Muscle layer of duodenum (tissue), 2 donors: ENCODE data around the gene MAP1S.

Experiments used
- H3K27ac ChIP-seq: one replicate; pipeline ENCODE4 v1.7.0; 2013; ENCODE audit warnings: mild to moderate bottlenecking, low read length
- H3K27me3 ChIP-seq: one replicate; pipeline ENCODE4 v1.7.0; 2013; ENCODE audit warnings: low read depth, mild to moderate bottlenecking, control low read depth, low read length
- H3K36me3 ChIP-seq, 2 donors: one replicate each; pipeline ENCODE4 v1.7.0; 2013; ENCODE audit warnings: low read length in 2 of 2, control low read depth in 1 of 2, mild to moderate bottlenecking in 1 of 2; ENCODE audit not compliant: insufficient read depth in 2 of 2, control insufficient read depth in 1 of 2
- H3K4me1 ChIP-seq, 2 donors: one replicate each; pipeline ENCODE4 v1.7.0; 2013; ENCODE audit warnings: low read length in 2 of 2, mild to moderate bottlenecking in 2 of 2, control low read depth in 1 of 2, moderate library complexity in 1 of 2; ENCODE audit not compliant: insufficient read depth in 2 of 2, control insufficient read depth in 1 of 2
- H3K4me3 ChIP-seq, 2 donors: one replicate each; pipeline ENCODE4 v1.7.0; 2013; ENCODE audit warnings: low read length in 2 of 2, low read depth in 1 of 2, mild to moderate bottlenecking in 1 of 2
- H3K9me3 ChIP-seq, 2 donors: one replicate each; pipeline ENCODE4 v1.7.0; 2013; ENCODE audit warnings: low read length in 2 of 2, control low read depth in 1 of 2, mild to moderate bottlenecking in 1 of 2; ENCODE audit not compliant: control insufficient read depth in 1 of 2
- donor health status: healthy.

Gene MAP1S

DNA sequence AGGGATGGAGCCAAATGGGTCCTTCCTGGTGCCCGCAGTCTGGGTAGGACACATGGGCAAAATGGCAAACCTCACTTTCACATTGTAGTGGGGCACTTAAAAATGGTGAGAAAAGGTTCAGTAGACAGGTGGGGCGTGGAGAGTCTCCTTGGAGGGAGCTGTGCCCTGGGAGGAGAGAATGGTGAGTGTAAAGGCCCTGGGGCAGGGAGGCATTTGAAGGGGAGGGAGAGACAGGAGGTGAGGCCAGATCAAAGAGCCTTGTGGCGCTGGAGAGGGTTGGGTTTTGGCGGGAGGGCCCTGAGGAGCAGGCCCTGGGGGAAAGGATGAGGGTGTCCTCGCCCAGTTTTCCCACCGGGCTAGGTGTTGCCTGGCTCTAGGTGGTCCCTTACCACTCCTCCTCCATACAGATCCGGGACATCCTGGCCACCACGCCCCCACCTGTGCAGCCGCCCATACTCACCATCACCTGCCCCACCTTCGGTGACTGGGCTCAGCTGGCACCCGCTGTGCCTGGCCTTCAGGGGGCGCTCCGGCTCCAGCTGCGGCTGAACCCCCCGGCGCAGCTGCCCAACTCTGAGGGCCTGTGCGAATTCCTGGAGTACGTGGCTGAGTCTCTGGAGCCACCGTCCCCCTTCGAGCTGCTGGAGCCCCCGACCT is 6.3 kb downstream of the MAP1S start:
- peaks cover 23 to 65% of the 10 kb centered on the region in 2 donors for H3K36me3 ChIP-seq
- H3K9me3 ChIP-seq = no peaks in the 10 kb centered on the region
- H3K27ac ChIP-seq = no peak overlapping the region
- peaks cover 7 to 16% of the 10 kb centered on the region in 2 donors for H3K4me1 ChIP-seq
- no peaks in the 10 kb centered on the region for H3K27me3 ChIP-seq
- no peak overlapping the region for H3K4me3 ChIP-seq

DNA sequence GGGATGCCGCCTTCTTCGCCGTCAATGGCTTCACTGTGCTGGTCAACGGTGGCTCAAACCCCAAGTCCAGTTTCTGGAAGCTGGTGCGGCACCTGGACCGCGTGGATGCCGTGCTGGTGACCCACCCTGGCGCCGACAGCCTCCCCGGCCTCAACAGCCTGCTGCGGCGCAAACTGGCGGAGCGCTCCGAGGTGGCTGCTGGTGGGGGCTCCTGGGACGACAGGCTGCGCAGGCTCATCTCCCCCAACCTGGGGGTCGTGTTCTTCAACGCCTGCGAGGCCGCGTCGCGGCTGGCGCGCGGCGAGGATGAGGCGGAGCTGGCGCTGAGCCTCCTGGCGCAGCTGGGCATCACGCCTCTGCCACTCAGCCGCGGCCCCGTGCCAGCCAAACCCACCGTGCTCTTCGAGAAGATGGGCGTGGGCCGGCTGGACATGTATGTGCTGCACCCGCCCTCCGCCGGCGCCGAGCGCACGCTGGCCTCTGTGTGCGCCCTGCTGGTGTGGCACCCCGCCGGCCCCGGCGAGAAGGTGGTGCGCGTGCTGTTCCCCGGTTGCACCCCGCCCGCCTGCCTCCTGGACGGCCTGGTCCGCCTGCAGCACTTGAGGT is 7.0 kb downstream of the MAP1S start:
- H3K36me3 ChIP-seq = peaks cover 23 to 71% of the 10 kb centered on the region in 2 donors
- H3K4me3 ChIP-seq = no peak overlapping the region
- H3K27ac ChIP-seq = no peak overlapping the region
- H3K9me3 ChIP-seq = no peaks in the 10 kb centered on the region
- no peaks in the 10 kb centered on the region for H3K27me3 ChIP-seq
- peaks cover under 1 to 9% of the 10 kb centered on the region in 2 donors for H3K4me1 ChIP-seq

DNA sequence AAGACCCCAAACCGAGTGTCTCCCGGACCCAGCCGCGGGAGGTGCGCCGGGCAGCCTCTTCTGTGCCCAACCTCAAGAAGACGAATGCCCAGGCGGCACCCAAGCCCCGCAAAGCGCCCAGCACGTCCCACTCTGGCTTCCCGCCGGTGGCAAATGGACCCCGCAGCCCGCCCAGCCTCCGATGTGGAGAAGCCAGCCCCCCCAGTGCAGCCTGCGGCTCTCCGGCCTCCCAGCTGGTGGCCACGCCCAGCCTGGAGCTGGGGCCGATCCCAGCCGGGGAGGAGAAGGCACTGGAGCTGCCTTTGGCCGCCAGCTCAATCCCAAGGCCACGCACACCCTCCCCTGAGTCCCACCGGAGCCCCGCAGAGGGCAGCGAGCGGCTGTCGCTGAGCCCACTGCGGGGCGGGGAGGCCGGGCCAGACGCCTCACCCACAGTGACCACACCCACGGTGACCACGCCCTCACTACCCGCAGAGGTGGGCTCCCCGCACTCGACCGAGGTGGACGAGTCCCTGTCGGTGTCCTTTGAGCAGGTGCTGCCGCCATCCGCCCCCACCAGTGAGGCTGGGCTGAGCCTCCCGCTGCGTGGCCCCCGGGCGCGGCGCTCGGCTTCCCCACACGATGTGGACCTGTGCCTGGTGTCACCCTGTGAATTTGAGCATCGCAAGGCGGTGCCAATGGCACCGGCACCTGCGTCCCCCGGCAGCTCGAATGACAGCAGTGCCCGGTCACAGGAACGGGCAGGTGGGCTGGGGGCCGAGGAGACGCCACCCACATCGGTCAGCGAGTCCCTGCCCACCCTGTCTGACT is 7.9 kb downstream of the MAP1S start:
- Histone ChIP-seq H3K4me1 (peaks cover 0 to under 1% of the 10 kb centered on the region in 2 donors), H3K9me3 (no peaks in the 10 kb centered on the region), H3K4me3 (no peak overlapping the region), H3K36me3 (peaks cover 23 to 73% of the 10 kb centered on the region in 2 donors), H3K27ac (no peak overlapping the region), H3K27me3 (no peaks in the 10 kb centered on the region)

DNA sequence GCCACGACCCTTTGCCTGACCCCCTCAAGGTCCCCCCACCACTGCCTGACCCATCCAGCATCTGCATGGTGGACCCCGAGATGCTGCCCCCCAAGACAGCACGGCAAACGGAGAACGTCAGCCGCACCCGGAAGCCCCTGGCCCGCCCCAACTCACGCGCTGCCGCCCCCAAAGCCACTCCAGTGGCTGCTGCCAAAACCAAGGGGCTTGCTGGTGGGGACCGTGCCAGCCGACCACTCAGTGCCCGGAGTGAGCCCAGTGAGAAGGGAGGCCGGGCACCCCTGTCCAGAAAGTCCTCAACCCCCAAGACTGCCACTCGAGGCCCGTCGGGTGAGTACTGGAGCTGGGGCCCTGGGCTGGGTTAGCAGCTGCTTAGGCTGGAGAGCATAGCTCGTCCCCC is 8.6 kb downstream of the MAP1S start:
- Histone ChIP-seq H3K9me3 (no peaks in the 10 kb centered on the region), H3K36me3 (peaks cover 23 to 80% of the 10 kb centered on the region in 2 donors), H3K4me1 (peaks cover 0 to 3% of the 10 kb centered on the region in 2 donors), H3K27ac (no peak overlapping the region), H3K4me3 (no peak overlapping the region), H3K27me3 (no peaks in the 10 kb centered on the region)

DNA sequence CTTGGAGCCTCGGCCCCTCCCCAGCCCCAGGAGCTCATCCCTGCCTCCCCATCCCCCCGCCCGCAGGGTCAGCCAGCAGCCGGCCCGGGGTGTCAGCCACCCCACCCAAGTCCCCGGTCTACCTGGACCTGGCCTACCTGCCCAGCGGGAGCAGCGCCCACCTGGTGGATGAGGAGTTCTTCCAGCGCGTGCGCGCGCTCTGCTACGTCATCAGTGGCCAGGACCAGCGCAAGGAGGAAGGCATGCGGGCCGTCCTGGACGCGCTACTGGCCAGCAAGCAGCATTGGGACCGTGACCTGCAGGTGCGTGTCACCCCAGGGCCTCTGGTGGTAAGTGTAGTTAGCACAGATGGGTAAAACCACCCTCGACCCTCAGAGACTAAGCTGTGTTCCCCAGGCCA is 13.8 kb downstream of the MAP1S start:
- H3K36me3 ChIP-seq = peaks cover 26 to 70% of the 10 kb centered on the region in 2 donors
- H3K9me3 ChIP-seq = no peaks in the 10 kb centered on the region
- H3K4me3 ChIP-seq = no peak overlapping the region
- no peak overlapping the region for H3K27ac ChIP-seq
- peaks cover 0 to 3% of the 10 kb centered on the region in 2 donors for H3K4me1 ChIP-seq
- H3K27me3 ChIP-seq = no peaks in the 10 kb centered on the region

DNA sequence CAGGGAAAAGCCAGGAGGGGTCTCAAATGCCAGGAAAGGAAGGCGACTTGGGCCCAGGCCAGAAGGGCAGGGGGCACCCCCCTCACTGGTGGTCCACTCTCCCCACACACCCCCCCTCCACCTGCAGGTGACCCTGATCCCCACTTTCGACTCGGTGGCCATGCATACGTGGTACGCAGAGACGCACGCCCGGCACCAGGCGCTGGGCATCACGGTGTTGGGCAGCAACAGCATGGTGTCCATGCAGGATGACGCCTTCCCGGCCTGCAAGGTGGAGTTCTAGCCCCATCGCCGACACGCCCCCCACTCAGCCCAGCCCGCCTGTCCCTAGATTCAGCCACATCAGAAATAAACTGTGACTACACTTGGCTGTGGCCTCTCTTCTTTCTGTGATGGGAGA is 14.9 kb downstream of the MAP1S start:
- Histone ChIP-seq H3K9me3 (no peaks in the 10 kb centered on the region), H3K36me3 (peaks cover 21 to 61% of the 10 kb centered on the region in 2 donors), H3K4me1 (peaks cover 0 to 4% of the 10 kb centered on the region in 2 donors), H3K4me3 (no peak overlapping the region), H3K27me3 (no peaks in the 10 kb centered on the region), H3K27ac (no peak overlapping the region)

DNA sequence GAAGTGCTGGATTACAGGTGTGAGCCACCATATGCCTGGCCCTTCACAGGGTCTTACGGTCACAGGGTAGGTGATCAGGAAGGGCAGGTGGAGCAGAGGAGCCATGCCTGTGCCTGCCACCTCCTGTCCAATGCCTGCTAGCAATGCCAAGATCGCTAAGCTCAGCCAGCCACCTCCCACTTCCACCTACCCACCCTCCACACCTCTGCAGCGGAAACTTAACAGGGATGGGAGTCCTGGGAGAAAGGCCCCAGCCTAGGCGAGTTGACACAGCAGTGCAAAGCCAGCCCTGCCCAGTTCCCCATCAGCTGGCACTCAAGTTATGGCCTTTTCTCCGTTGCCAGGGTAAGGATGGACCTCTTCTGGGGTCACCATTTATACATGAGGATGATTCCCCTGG is 16.1 kb downstream of the MAP1S start:
- Histone ChIP-seq H3K9me3 (no peaks in the 10 kb centered on the region), H3K4me3 (no peak overlapping the region), H3K27me3 (no peaks in the 10 kb centered on the region), H3K4me1 (peaks cover 0 to 6% of the 10 kb centered on the region in 2 donors), H3K27ac (no peak overlapping the region), H3K36me3 (peaks cover 21 to 50% of the 10 kb centered on the region in 2 donors)

DNA sequence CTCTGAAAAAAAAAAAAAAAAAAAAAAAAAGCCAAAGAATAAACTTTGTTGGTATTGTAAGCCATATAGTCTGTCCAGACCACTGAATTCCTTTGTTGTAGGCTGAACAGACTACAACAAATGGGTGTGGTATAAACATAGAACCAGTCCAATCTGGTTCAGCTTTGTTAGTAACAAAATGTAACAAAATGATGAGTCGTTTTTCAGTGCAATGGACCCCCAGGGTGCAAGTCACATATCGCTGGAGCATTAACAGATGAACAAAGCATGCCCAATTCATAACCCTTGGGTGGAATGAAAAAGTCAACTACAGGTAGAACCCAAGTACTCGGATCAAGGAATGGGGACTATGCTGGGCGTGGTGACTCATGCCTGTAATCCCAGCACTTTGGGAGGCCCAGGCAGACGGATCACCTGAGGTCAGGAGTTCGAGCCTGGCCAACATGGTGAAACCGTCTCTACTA is 18.4 kb downstream of the MAP1S start:
- H3K27me3 ChIP-seq = no peaks in the 10 kb centered on the region
- no peak overlapping the region for H3K27ac ChIP-seq

DNA sequence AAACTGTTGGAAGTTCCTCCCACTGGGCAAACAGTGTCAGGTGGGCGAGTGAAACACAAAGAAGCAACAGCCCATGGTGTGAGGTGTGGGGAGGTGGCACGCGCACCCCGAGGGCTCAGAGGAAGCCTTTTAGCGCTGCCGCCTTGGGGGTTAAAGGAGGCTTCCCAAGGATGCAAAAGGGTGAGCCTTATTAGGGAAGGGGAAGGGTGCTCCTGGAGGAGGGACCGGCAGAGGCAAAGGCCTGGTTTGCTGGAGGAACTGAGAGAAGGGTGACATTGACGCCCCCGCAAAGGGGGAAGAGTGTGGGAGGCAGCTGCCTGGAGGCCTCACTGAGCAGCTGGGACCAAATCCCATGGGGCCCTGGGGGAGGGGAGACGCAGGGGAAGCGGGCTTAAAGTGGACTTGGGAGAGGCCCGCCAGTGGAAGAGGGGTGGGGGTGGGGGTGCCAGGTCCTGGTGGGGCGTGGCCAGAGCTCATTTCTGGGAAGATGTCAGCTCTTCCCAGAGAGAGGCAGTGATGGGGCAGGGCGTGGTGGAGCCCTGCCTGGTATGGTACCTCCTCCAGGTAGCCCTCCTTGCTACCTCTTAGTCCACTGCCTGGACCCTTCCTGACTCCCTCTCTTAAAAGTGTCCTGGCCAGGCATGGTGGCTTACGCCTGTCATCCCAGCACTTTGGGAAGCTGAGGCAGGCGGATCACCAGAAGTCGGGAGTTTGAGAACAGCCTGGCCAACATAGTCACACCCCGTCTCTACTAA is 20.0 kb downstream of the MAP1S start:
- Histone ChIP-seq H3K9me3 (no peaks in the 10 kb centered on the region), H3K36me3 (peaks cover 11 to 20% of the 10 kb centered on the region in 2 donors), H3K4me3 (no peak overlapping the region), H3K27ac (no peak overlapping the region), H3K4me1 (peaks cover 0 to 3% of the 10 kb centered on the region in 2 donors), H3K27me3 (no peaks in the 10 kb centered on the region)

More for the DNA sequence above, 18.4 kb downstream of the MAP1S start:
- no peaks in the 10 kb centered on the region for H3K9me3 ChIP-seq
- H3K4me1 ChIP-seq = peaks cover 0 to 3% of the 10 kb centered on the region in 2 donors
- peaks cover 21 to 36% of the 10 kb centered on the region in 2 donors for H3K36me3 ChIP-seq
- H3K4me3 ChIP-seq = no peak overlapping the region

DNA sequence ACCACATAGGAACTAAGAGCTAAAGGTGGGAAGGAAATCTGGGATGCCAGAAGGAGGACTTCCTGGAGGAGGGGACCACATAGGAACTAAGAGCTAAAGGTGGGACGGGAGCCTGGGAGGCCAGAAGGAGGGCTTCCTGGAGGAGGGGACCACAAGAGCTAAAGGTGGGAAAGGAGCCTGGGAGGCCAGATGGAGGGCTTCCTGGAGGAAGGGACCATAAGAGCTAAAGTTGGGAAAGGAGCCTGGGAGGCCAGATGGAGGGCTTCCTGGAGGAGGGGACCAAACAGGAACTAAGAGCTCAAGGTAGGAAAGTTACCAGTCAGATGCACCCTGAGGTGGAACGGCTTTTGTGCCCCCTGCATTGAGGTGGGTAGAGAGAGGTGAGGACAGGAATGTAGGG is 22.2 kb downstream of the MAP1S start:
- Histone ChIP-seq H3K27ac (no peak overlapping the region), H3K4me3 (no peak overlapping the region), H3K36me3 (peaks cover 0 to 4% of the 10 kb centered on the region in 2 donors), H3K9me3 (no peaks in the 10 kb centered on the region), H3K4me1 (peaks cover 0 to 3% of the 10 kb centered on the region in 2 donors), H3K27me3 (no peaks in the 10 kb centered on the region)
